ENCODE measurements around the gene MBD6. TPM values are rescaled to one million over a fixed set of nuclear protein-coding genes. Genes with fewer than 3 reads are reported as not detected.

The MBD6 gene
- polyA plus RNA-seq, 1 donor (not counting 4 experiments of a cell fraction or from before 2014, with no cell fraction given), result 1.8 TPM

- H3K9me1 ChIP-seq (ENCODE audit: control insufficient read depth, extremely low read depth, insufficient read depth, low read length), result peaks cover 2% of the 10 kb centered on the region
- peak overlapping the region; percentile 65 for H3K27ac ChIP-seq (ENCODE audit: control insufficient read depth, insufficient read depth, low read length)
- H3K79me2 ChIP-seq (ENCODE audit: control insufficient read depth, insufficient read depth, low read length), result peaks cover 37% of the 10 kb centered on the region
- FAIRE-seq (peak; percentile 23), DNase-seq (ENCODE audit: low read depth, low spot score) (no peak)
- no peaks in the 10 kb centered on the region for H3K27me3 ChIP-seq (ENCODE audit: control insufficient read depth, extremely low read depth, insufficient read depth, low read length)
- peaks cover 13% of the 10 kb centered on the region for H4K20me1 ChIP-seq (ENCODE audit: control insufficient read depth, extremely low read depth, insufficient read depth, low read length)
- H3K9me3 ChIP-seq (ENCODE audit: control insufficient read depth, low read depth, low read length), result no peaks in the 10 kb centered on the region
- H2AFZ ChIP-seq (ENCODE audit: control insufficient read depth, low read length), result no peak overlapping the region
- H3K4me1 ChIP-seq (ENCODE audit: control insufficient read depth, extremely low read depth, insufficient read depth, low read length), result peaks cover 27% of the 10 kb centered on the region
- H3K36me3 ChIP-seq (ENCODE audit: control insufficient read depth in 2 of 2, extremely low read depth in 1 of 2, insufficient read depth in 2 of 2, low read length in 2 of 2), result peaks cover 26 to 41% of the 10 kb centered on the region in 2 experiments
- dilution Hi-C loops (cut with MboI; ENCODE audit: extremely low pct_ligation_motif_present, low sequenced_read_pairs), result no loop called here
- TF ChIP-seq EZH2 (IDR thresholded peaks at IDR 0.05; ENCODE audit: low read length) (no peak), CTCF (optimal IDR thresholded peaks at IDR 0.05 in 1 of 3, IDR thresholded peaks at IDR 0.05 in 1 of 3, conservative IDR thresholded peaks at IDR 0.05 in 1 of 3; ENCODE audit: extremely low read depth in 1 of 3, insufficient read depth in 2 of 3, low read length in 3 of 3) (no peak)
- H3K9ac ChIP-seq (ENCODE audit: control insufficient read depth, extremely low read depth, insufficient read depth, low read length), result peak overlapping the region; percentile 84
- peak overlapping the region; percentile 75 to 90 (median 80) for H3K4me3 ChIP-seq (ENCODE audit: control insufficient read depth in 2 of 3, extremely low read depth in 1 of 3, insufficient read depth in 2 of 3, low read depth in 1 of 3, low read length in 3 of 3)
- peak overlapping the region; percentile 93 for H3K4me2 ChIP-seq (ENCODE audit: control insufficient read depth, extremely low read depth, insufficient read depth, low read depth, low read length)
Measured at GRCh38 chr12:57523706-57524614, 1.3 kb downstream of the MBD6 start.

- no peak overlapping the region for H3K27ac ChIP-seq (ENCODE audit: control insufficient read depth, insufficient read depth, low read length)
- H3K4me3 ChIP-seq (ENCODE audit: control insufficient read depth in 2 of 3, extremely low read depth in 1 of 3, insufficient read depth in 2 of 3, low read depth in 1 of 3, low read length in 3 of 3), result no peak overlapping the region
- peaks cover 26% of the 10 kb centered on the region for H3K79me2 ChIP-seq (ENCODE audit: control insufficient read depth, insufficient read depth, low read length)
- TF ChIP-seq CTCF (optimal IDR thresholded peaks at IDR 0.05 in 1 of 3, IDR thresholded peaks at IDR 0.05 in 1 of 3, conservative IDR thresholded peaks at IDR 0.05 in 1 of 3; ENCODE audit: extremely low read depth in 1 of 3, insufficient read depth in 2 of 3, low read length in 3 of 3) (no peak), EZH2 (IDR thresholded peaks at IDR 0.05; ENCODE audit: low read length) (no peak)
- no peak overlapping the region for H3K4me2 ChIP-seq (ENCODE audit: control insufficient read depth, extremely low read depth, insufficient read depth, low read depth, low read length)
- H4K20me1 ChIP-seq (ENCODE audit: control insufficient read depth, extremely low read depth, insufficient read depth, low read length), result peaks cover 5% of the 10 kb centered on the region
- no peak overlapping the region for H3K9ac ChIP-seq (ENCODE audit: control insufficient read depth, extremely low read depth, insufficient read depth, low read length)
- dilution Hi-C loops (cut with MboI; ENCODE audit: extremely low pct_ligation_motif_present, low sequenced_read_pairs), result no loop called here
- peaks cover 2% of the 10 kb centered on the region for H3K9me1 ChIP-seq (ENCODE audit: control insufficient read depth, extremely low read depth, insufficient read depth, low read length)
- H3K36me3 ChIP-seq (ENCODE audit: control insufficient read depth in 2 of 2, extremely low read depth in 1 of 2, insufficient read depth in 2 of 2, low read length in 2 of 2), result peaks cover 28 to 39% of the 10 kb centered on the region in 2 experiments
- peaks cover 24% of the 10 kb centered on the region for H3K4me1 ChIP-seq (ENCODE audit: control insufficient read depth, extremely low read depth, insufficient read depth, low read length)
- H2AFZ ChIP-seq (ENCODE audit: control insufficient read depth, low read length), result no peak overlapping the region
- no peak for DNase-seq (ENCODE audit: low read depth, low spot score)
- H3K9me3 ChIP-seq (ENCODE audit: control insufficient read depth, low read depth, low read length), result no peaks in the 10 kb centered on the region
- no peak for FAIRE-seq
- H3K27me3 ChIP-seq (ENCODE audit: control insufficient read depth, extremely low read depth, insufficient read depth, low read length), result no peaks in the 10 kb centered on the region
Measured at GRCh38 chr12:57524814-57525614, 2.4 kb downstream of the MBD6 start.

Measured in keratinocyte (primary cell).